CD8-positive, alpha-beta memory T cell (primary cell): ENCODE results near the gene XRCC6. TPM values are rescaled to one million over a fixed set of nuclear protein-coding genes. Genes with fewer than 3 reads are reported as not detected.
A peak's percentile ranks its signal among the peaks of the same experiment; 100 is the strongest.

ENCODE experiments used
- CTCF ChIA-PET: fragments of 350-600 bp; sonication (Branson Sonifier 250); formaldehyde crosslinking; loops from one replicate; lab custom pipeline; 2021; ENCODE audit warnings: antibody characterized with exemption; lab: Charles Lee
- POLR2A ChIA-PET: fragments of 350-600 bp; sonication (Branson Sonifier 250); formaldehyde crosslinking; loops from one replicate; lab custom pipeline; 2021; ENCODE audit warnings: antibody characterized with exemption; lab: Charles Lee
- DNase-seq, 5 donors: peaks; one replicate each; pipeline versions ENCODE4 v3.0.0 to v3.0.0-alpha.2; 2020 to 2022; ENCODE audit warnings: mixed read lengths in 1 of 5
- H3K27ac ChIP-seq: one replicate; pipeline ENCODE4 v1.7.0; 2013; ENCODE audit warnings: low read depth, mild to moderate bottlenecking, low read length, moderate library complexity
- H3K27me3 ChIP-seq: 2 replicates; pipeline ENCODE4 v1.7.0; 2013; ENCODE audit warnings: low read length, mild to moderate bottlenecking; ENCODE audit not compliant: insufficient read depth, poor library complexity, severe bottlenecking
- H3K36me3 ChIP-seq: 2 replicates; pipeline ENCODE4 v1.7.0; 2013; ENCODE audit warnings: mild to moderate bottlenecking, low read length, moderate library complexity; ENCODE audit not compliant: insufficient read depth
- H3K4me1 ChIP-seq: 2 replicates; pipeline ENCODE4 v1.7.0; 2013; ENCODE audit warnings: mild to moderate bottlenecking, low read length, moderate library complexity; ENCODE audit not compliant: insufficient read depth
- H3K4me3 ChIP-seq: 2 replicates; pipeline ENCODE4 v1.7.0; 2013; ENCODE audit warnings: mild to moderate bottlenecking, low read length
- H3K9me3 ChIP-seq: 2 replicates; pipeline ENCODE4 v1.7.0; 2013; ENCODE audit warnings: mild to moderate bottlenecking, low read length
- H3K27ac Mint-ChIP-seq, 8 donors: one replicate each; pipeline ENCODE4 v1.8.0; 2020 to 2021; ENCODE audit warnings: mixed read lengths in 8 of 8, mild to moderate bottlenecking in 6 of 8, inconsistent platforms in 3 of 8, moderate library complexity in 3 of 8
- H3K27me3 Mint-ChIP-seq, 2 donors: one replicate each; pipeline ENCODE4 v1.8.0; 2020 to 2021; ENCODE audit warnings: mixed read lengths in 2 of 2, mild to moderate bottlenecking in 1 of 2, moderate library complexity in 1 of 2
- H3K36me3 Mint-ChIP-seq, 3 donors: one replicate each; pipeline ENCODE4 v1.8.0; 2020 to 2021; ENCODE audit warnings: mixed read lengths in 3 of 3, inconsistent platforms in 1 of 3, mild to moderate bottlenecking in 1 of 3
- H3K4me1 Mint-ChIP-seq, 3 donors: one replicate each; pipeline ENCODE4 v1.8.0; 2020 to 2021; ENCODE audit warnings: mixed read lengths in 3 of 3, inconsistent platforms in 1 of 3, mild to moderate bottlenecking in 1 of 3
- H3K4me3 Mint-ChIP-seq, 7 donors: one replicate each; pipeline ENCODE4 v1.8.0; 2020 to 2021; ENCODE audit warnings: mixed read lengths in 7 of 7, mild to moderate bottlenecking in 6 of 7, moderate library complexity in 4 of 7, inconsistent platforms in 2 of 7
- H3K9me3 Mint-ChIP-seq, 5 donors: one replicate each; pipeline ENCODE4 v1.8.0; 2020 to 2022; ENCODE audit warnings: mixed read lengths in 5 of 5, mild to moderate bottlenecking in 3 of 5, moderate library complexity in 2 of 5, inconsistent platforms in 1 of 5
- polyA plus RNA-seq: library from polyadenylated mRNA; unstranded; fragments of 300-500 nt; fragmentation: Illumina TruSeq; gene quantifications from one replicate; pipeline ENCODE4 v1.2.3, GENCODE V29; 2021
- total RNA-seq, 2 experiments: library from RNA; stranded (reverse); gene quantifications; one replicate each; pipeline ENCODE4 v1.2.3, GENCODE V29; 2021

The XRCC6 gene
- total and polyA plus RNA-seq, 3 experiments from 2014 or later, result 447 to 456 (median 453) TPM

- POLR2A ChIA-PET, result interaction anchor here (0.8 kb wide), 1 partner anchor 9 kb away, joined by 6 read pairs; the partner anchor contains the start of gene PMM1
These were observed 22.0 kb upstream of the XRCC6 start for GRCh38 chr22:41598891-41599635.

DNA sequence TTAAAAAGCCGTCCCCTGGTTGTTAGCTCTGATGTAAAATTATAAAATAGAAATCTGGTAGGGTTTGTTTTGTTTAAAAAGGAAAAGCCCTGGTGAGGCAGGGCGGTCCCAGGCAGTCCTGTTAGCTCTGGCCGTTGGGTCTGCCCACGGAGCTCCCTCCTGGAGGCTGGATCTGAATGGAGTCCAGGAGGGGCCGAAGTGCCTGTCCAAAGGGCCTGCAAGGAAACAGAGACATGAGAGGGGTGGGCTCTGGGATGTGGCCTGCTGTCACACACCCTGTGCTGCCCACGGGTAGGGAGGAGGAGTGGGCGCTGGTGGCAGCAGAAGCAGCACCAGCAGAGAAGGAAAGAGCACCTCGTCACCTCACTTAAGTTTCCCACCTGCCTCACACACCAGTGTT is 20.1 kb upstream of the XRCC6 start:
- Histone ChIP-seq H3K27ac (no peak overlapping the region), H3K9me3 (no peaks in the 10 kb centered on the region), H3K36me3 (peaks cover 20% of the 10 kb centered on the region), H3K4me3 (no peak overlapping the region), H3K27me3 (no peaks in the 10 kb centered on the region), H3K4me1 (peaks cover 18% of the 10 kb centered on the region)
- Mint-ChIP-seq H3K27ac (peak overlapping the region in 1 of 8 donors; percentile 29), H3K27me3 (peaks cover 0 to 13% of the 10 kb centered on the region in 2 donors), H3K4me3 (no peak overlapping the region), H3K9me3 (peaks cover 0 to 3% (median 0%) of the 10 kb centered on the region in 5 donors), H3K4me1 (peaks cover 23 to 29% (median 24%) of the 10 kb centered on the region in 3 donors), H3K36me3 (peaks cover 15 to 45% (median 22%) of the 10 kb centered on the region in 3 donors)
- CTCF ChIA-PET, result interaction anchor here (1.6 kb wide), 1 partner anchor 10 kb away, joined by 3 read pairs; no protein-coding TSS in a partner anchor
- POLR2A ChIA-PET, result no interaction called here
- no peak for DNase-seq

More at GRCh38 chr22:41598891-41599635, 22.0 kb upstream of the XRCC6 start:
- H3K9me3 ChIP-seq, result no peaks in the 10 kb centered on the region
- Mint-ChIP-seq H3K4me1 (peaks cover 18% of the 10 kb centered on the region in 3 donors), H3K27ac (peak overlapping the region in 1 of 8 donors; percentile 5), H3K9me3 (peaks cover 0 to 1% (median 0%) of the 10 kb centered on the region in 5 donors), H3K36me3 (peaks cover 11 to 33% (median 15%) of the 10 kb centered on the region in 3 donors), H3K4me3 (no peak overlapping the region), H3K27me3 (peaks cover 0 to 6% of the 10 kb centered on the region in 2 donors)
- CTCF ChIA-PET, result interaction anchor here (1.2 kb wide), 1 partner anchor 9 kb away, joined by 3 read pairs; the partner anchor contains the start of gene PMM1
- no peak for DNase-seq
- peaks cover 11% of the 10 kb centered on the region for H3K4me1 ChIP-seq
- peaks cover 11% of the 10 kb centered on the region for H3K36me3 ChIP-seq
- no peak overlapping the region for H3K4me3 ChIP-seq
- no peak overlapping the region for H3K27ac ChIP-seq
- H3K27me3 ChIP-seq, result no peaks in the 10 kb centered on the region

GRCh38 chr22:41603873-41604332 is 17.2 kb upstream of the XRCC6 start:
- H3K27ac Mint-ChIP-seq, result peak overlapping the region; percentile 43 to 96 (median 70)
- CTCF ChIA-PET, result interaction anchor here (0.6 to 2.0 kb wide), 5 partner anchors 13 to 736 kb away, joined by 3 to 6 read pairs (median 3); no protein-coding TSS in a partner anchor
- peaks cover 18% of the 10 kb centered on the region for H3K4me1 ChIP-seq
- POLR2A ChIA-PET, result interaction anchor here (0.6 to 1.6 kb wide), 5 partner anchors 14 to 1128 kb away, joined by 3 to 11 read pairs (median 4); partner anchors contain the start of genes PMM1 and SNU13
- peaks cover 0 to 13% of the 10 kb centered on the region in 2 donors for H3K27me3 Mint-ChIP-seq
- peak overlapping the region; percentile 41 to 85 (median 66) for H3K4me3 Mint-ChIP-seq
- peaks cover 25% of the 10 kb centered on the region for H3K36me3 ChIP-seq
- peak; percentile 44 to 87 (median 59) for DNase-seq
- no peak overlapping the region for H3K27ac ChIP-seq
- peaks cover 0 to 3% (median 0%) of the 10 kb centered on the region in 5 donors for H3K9me3 Mint-ChIP-seq
- H3K4me1 Mint-ChIP-seq, result peaks cover 23 to 29% (median 24%) of the 10 kb centered on the region in 3 donors
- H3K27me3 ChIP-seq, result no peaks in the 10 kb centered on the region
- no peak overlapping the region for H3K4me3 ChIP-seq
- H3K36me3 Mint-ChIP-seq, result peaks cover 15 to 59% (median 27%) of the 10 kb centered on the region in 3 donors
- no peaks in the 10 kb centered on the region for H3K9me3 ChIP-seq

GRCh38 chr22:41608386-41608785 is 12.7 kb upstream of the XRCC6 start:
- Histone ChIP-seq H3K4me3 (no peak overlapping the region), H3K27ac (no peak overlapping the region), H3K4me1 (peaks cover 14% of the 10 kb centered on the region), H3K9me3 (no peaks in the 10 kb centered on the region), H3K36me3 (peaks cover 14% of the 10 kb centered on the region), H3K27me3 (no peaks in the 10 kb centered on the region)
- CTCF ChIA-PET, result no interaction called here
- no peak for DNase-seq
- Mint-ChIP-seq H3K36me3 (peaks cover 4 to 38% (median 18%) of the 10 kb centered on the region in 3 donors), H3K4me3 (no peak overlapping the region), H3K27me3 (peaks cover 0 to 10% of the 10 kb centered on the region in 2 donors), H3K27ac (no peak overlapping the region), H3K4me1 (peaks cover 11 to 26% (median 14%) of the 10 kb centered on the region in 3 donors), H3K9me3 (peaks cover 0 to 3% (median 0%) of the 10 kb centered on the region in 5 donors)
- POLR2A ChIA-PET, result interaction anchor here (0.6 kb wide), 1 partner anchor 71 kb away, joined by 3 read pairs; no protein-coding TSS in a partner anchor

DNA sequence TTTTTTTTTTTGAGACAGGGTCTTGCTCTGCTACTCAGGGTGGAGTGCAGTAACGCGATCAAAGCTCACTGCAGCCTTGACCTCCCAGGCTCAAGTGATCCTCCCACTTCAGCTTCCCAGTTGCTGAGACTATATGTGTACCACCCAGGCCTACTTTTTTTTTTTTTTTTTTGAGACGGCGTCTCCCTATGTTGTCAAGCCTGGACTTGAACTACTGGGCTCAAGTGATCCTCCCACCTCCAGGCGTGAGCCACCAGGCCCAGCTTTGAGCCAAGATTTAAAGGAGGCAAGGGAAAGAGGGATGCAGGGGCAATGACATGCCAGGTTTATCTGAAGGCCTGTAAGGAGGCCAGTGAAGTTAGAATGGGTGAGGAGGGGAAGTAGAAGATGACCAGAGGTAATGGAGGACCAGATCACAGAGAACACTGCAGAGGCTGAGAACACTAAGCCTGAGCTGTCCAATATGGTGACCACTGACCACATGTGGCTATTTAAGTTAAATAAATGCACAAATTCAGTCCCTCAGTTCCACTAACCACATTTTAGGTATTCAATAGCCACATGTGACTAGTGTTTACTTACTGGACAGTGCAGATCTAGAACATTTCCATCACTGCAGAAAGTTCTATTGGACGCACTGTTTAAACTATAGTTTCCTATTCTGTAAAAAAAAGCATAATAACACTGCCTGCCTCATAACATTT is 8.3 kb upstream of the XRCC6 start:
- POLR2A ChIA-PET, result interaction anchor here (0.6 to 0.9 kb wide), 2 partner anchors 9 to 1137 kb away, joined by 3 to 5 read pairs; partner anchors contain the start of gene XRCC6

GRCh38 chr22:41613456-41613855 is 7.6 kb upstream of the XRCC6 start:
- POLR2A ChIA-PET, result no interaction called here
- Histone ChIP-seq H3K9me3 (no peaks in the 10 kb centered on the region), H3K36me3 (no peaks in the 10 kb centered on the region), H3K27me3 (no peaks in the 10 kb centered on the region), H3K27ac (no peak overlapping the region), H3K4me3 (no peak overlapping the region), H3K4me1 (peaks cover under 1% of the 10 kb centered on the region)
- Mint-ChIP-seq H3K4me3 (no peak overlapping the region), H3K4me1 (peaks cover 7 to 31% (median 13%) of the 10 kb centered on the region in 3 donors), H3K27ac (no peak overlapping the region), H3K36me3 (peaks cover 0 to 11% (median 5%) of the 10 kb centered on the region in 3 donors), H3K9me3 (no peaks in the 10 kb centered on the region), H3K27me3 (no peaks in the 10 kb centered on the region)
- CTCF ChIA-PET, result interaction anchor here (1.1 to 1.3 kb wide), 2 partner anchors 53 to 210 kb away, joined by 3 read pairs; no protein-coding TSS in a partner anchor
- DNase-seq, result no peak

More for the DNA sequence above, 8.3 kb upstream of the XRCC6 start:
- no peaks in the 10 kb centered on the region for H3K4me1 ChIP-seq
- no peak overlapping the region for H3K27ac ChIP-seq
- DNase-seq, result no peak
- H3K36me3 Mint-ChIP-seq, result peaks cover 0 to 14% (median 7%) of the 10 kb centered on the region in 3 donors
- CTCF ChIA-PET, result no interaction called here
- no peak overlapping the region for H3K27ac Mint-ChIP-seq
- H3K36me3 ChIP-seq, result no peaks in the 10 kb centered on the region
- no peaks in the 10 kb centered on the region for H3K27me3 Mint-ChIP-seq
- H3K27me3 ChIP-seq, result no peaks in the 10 kb centered on the region
- H3K4me3 Mint-ChIP-seq, result no peak overlapping the region
- H3K4me3 ChIP-seq, result no peak overlapping the region
- H3K9me3 ChIP-seq, result no peaks in the 10 kb centered on the region
- peaks cover 5 to 26% (median 11%) of the 10 kb centered on the region in 3 donors for H3K4me1 Mint-ChIP-seq
- H3K9me3 Mint-ChIP-seq, result no peaks in the 10 kb centered on the region

DNA sequence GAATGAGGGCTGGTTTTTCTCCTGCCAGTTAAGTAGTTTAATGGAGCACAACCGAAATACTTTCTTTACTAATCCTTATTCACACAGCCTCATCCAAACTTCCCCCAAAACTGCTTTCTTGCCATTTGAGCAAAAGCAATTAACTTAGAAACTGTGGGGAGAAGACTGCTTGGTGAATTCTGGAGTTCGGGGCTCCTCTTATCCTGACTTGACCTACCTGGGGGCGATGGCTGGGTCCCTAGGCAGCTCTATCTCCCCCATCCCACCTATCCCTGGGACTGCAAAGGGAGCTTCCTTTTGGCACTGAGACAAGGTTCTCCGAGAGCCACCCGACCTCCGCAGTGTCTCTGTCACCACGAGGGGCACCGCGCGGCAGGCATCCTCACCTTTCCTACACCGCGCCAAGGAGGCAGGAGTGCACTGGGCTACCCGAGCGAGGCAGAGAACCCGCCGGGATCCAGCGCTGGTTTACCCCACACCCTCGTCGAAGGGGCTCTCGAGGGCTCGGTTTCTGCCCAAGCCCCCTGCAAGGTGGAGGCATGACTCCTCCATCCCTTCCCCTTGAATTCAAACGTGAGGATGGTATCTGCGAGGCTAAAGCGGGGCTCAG is 1.0 kb upstream of the XRCC6 start:
- no peaks in the 10 kb centered on the region for H3K27me3 ChIP-seq
- H3K4me3 ChIP-seq, result peak overlapping the region; percentile 84
- H3K36me3 ChIP-seq, result peaks cover 1% of the 10 kb centered on the region
- Mint-ChIP-seq H3K4me3 (peak overlapping the region; percentile 91 to 100 (median 95)), H3K4me1 (peaks cover 31 to 61% (median 45%) of the 10 kb centered on the region in 3 donors), H3K36me3 (peaks cover 0 to 28% (median 3%) of the 10 kb centered on the region in 3 donors), H3K27me3 (peaks cover 0 to 1% of the 10 kb centered on the region in 2 donors), H3K9me3 (no peaks in the 10 kb centered on the region), H3K27ac (peak overlapping the region; percentile 98 to 100 (median 99))
- peak overlapping the region; percentile 99 for H3K27ac ChIP-seq
- POLR2A ChIA-PET, result interaction anchor here (0.6 to 4.0 kb wide), 6 partner anchors 14 to 655 kb away, joined by 3 to 48 read pairs (median 6); partner anchors contain the start of gene PMM1
- CTCF ChIA-PET, result interaction anchor here (1.7 kb wide), 1 partner anchor 17 kb away, joined by 6 read pairs; no protein-coding TSS in a partner anchor
- DNase-seq, result peak; percentile 14 to 61 (median 37)
- H3K9me3 ChIP-seq, result no peaks in the 10 kb centered on the region
- peaks cover 30% of the 10 kb centered on the region for H3K4me1 ChIP-seq
